SU-DHL-6 (cell line): ENCODE data around the gene GPX8.

Experiments
- EZH2phosphoT487 ChIP-seq: fragments of 200-600 bp; sonication (generic), shearing (Covaris generic); conservative IDR thresholded peaks from 2 replicates; pipeline ENCODE4 v1.6.1; 2018; ENCODE audit warnings: mild to moderate bottlenecking, antibody characterized with exemption, low read length, moderate library complexity, mixed read lengths
- TF ChIP-seq, protein P1 (sequence below): fragments of 200-600 bp; sonication (generic); IDR thresholded peaks from one replicate; pipeline ENCODE4 v1.5.1; 2017; ENCODE audit warnings: antibody characterized with exemption, mild to moderate bottlenecking, low read length, moderate library complexity; ENCODE audit not compliant: insufficient read depth, poor library complexity, severe bottlenecking

GRCh38 chr5:55154873-55155272, 5.1 kb upstream of the GPX8 start:
- TF ChIP-seq, protein P1, sequence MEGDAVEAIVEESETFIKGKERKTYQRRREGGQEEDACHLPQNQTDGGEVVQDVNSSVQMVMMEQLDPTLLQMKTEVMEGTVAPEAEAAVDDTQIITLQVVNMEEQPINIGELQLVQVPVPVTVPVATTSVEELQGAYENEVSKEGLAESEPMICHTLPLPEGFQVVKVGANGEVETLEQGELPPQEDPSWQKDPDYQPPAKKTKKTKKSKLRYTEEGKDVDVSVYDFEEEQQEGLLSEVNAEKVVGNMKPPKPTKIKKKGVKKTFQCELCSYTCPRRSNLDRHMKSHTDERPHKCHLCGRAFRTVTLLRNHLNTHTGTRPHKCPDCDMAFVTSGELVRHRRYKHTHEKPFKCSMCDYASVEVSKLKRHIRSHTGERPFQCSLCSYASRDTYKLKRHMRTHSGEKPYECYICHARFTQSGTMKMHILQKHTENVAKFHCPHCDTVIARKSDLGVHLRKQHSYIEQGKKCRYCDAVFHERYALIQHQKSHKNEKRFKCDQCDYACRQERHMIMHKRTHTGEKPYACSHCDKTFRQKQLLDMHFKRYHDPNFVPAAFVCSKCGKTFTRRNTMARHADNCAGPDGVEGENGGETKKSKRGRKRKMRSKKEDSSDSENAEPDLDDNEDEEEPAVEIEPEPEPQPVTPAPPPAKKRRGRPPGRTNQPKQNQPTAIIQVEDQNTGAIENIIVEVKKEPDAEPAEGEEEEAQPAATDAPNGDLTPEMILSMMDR: no peak
- no peak for TF ChIP-seq EZH2phosphoT487
